Mesenchymal stem cell (in vitro differentiated cells and primary cell): ENCODE results near the gene UAP1L1.

Source experiments
- DNase-seq: peaks from one replicate; pipeline ENCODE4 v3.0.0-alpha.2; 2013
- H2AFZ ChIP-seq: one replicate; pipeline ENCODE4 v1.6.1; 2013; ENCODE audit warnings: low read depth, mild to moderate bottlenecking, control low read depth, inconsistent platforms, low read length, moderate library complexity
- H2AK5ac ChIP-seq: 2 replicates; pipeline ENCODE4 v1.6.1; 2013; ENCODE audit warnings: low read length, moderate library complexity, mild to moderate bottlenecking, inconsistent platforms; ENCODE audit not compliant: severe bottlenecking
- H2BK120ac ChIP-seq: one replicate; pipeline ENCODE4 v1.6.1; 2013; ENCODE audit warnings: low read depth, mild to moderate bottlenecking, inconsistent platforms, low read length, moderate library complexity
- H2BK12ac ChIP-seq, 2 experiments: one replicate each; pipeline ENCODE4 v1.6.1; 2013; ENCODE audit warnings: inconsistent platforms in 2 of 2, low read length in 2 of 2, mild to moderate bottlenecking in 2 of 2, moderate library complexity in 2 of 2, control low read depth in 1 of 2
- H2BK15ac ChIP-seq: one replicate; pipeline ENCODE4 v1.6.1; 2013; ENCODE audit warnings: mild to moderate bottlenecking, low read depth, inconsistent platforms; ENCODE audit not compliant: poor library complexity, severe bottlenecking
- H2BK5ac ChIP-seq: 2 replicates; pipeline ENCODE4 v1.6.1; 2013; ENCODE audit warnings: low read depth, mild to moderate bottlenecking, low read length, control low read depth, inconsistent platforms; ENCODE audit not compliant: poor library complexity, severe bottlenecking
- H3K14ac ChIP-seq, 2 experiments: one replicate each; pipeline ENCODE4 v1.6.1; 2013; ENCODE audit warnings: inconsistent platforms in 2 of 2, low read length in 2 of 2, control low read depth in 1 of 2, mild to moderate bottlenecking in 1 of 2, moderate library complexity in 1 of 2
- H3K18ac ChIP-seq, 2 experiments: one replicate each; pipeline ENCODE4 v1.6.1; 2013; ENCODE audit warnings: inconsistent platforms in 2 of 2, low read length in 2 of 2, control low read depth in 1 of 2, low read depth in 1 of 2, mild to moderate bottlenecking in 1 of 2
- H3K23ac ChIP-seq, 2 experiments: one replicate each; pipeline ENCODE4 v1.6.1; 2013; ENCODE audit warnings: inconsistent platforms in 2 of 2, low read length in 2 of 2, mild to moderate bottlenecking in 2 of 2, moderate library complexity in 2 of 2, control low read depth in 1 of 2
- H3K27ac ChIP-seq: 2 replicates; pipeline ENCODE4 v1.5.1; 2013; ENCODE audit warnings: mild to moderate bottlenecking, moderate library complexity, low read length, control low read depth, inconsistent platforms; ENCODE audit not compliant: poor library complexity, severe bottlenecking
- H3K27me3 ChIP-seq, 2 experiments: 2 replicates each; pipeline versions ENCODE4 v1.6.1 to v1.7.0; 2013; ENCODE audit warnings: low read length in 2 of 2, mild to moderate bottlenecking in 2 of 2, moderate library complexity in 2 of 2, control low read depth in 1 of 2, inconsistent platforms in 1 of 2; ENCODE audit not compliant: control insufficient read depth in 1 of 2, insufficient read depth in 1 of 2
- H3K36me3 ChIP-seq, 2 experiments: 2 replicates each; pipeline versions ENCODE4 v1.6.1 to v1.7.0; 2013; ENCODE audit warnings: low read length in 2 of 2, control low read depth in 1 of 2, inconsistent platforms in 1 of 2, low read depth in 1 of 2, mild to moderate bottlenecking in 1 of 2; ENCODE audit not compliant: insufficient read depth in 2 of 2, control insufficient read depth in 1 of 2
- H3K4ac ChIP-seq, 2 experiments: one replicate each; pipeline ENCODE4 v1.6.1; 2013; ENCODE audit warnings: inconsistent platforms in 2 of 2, low read length in 2 of 2, mild to moderate bottlenecking in 2 of 2, moderate library complexity in 2 of 2, control low read depth in 1 of 2, low read depth in 1 of 2
- H3K4me1 ChIP-seq: 2 replicates; pipeline ENCODE4 v1.6.1; 2013; ENCODE audit warnings: low read depth, low read length, control low read depth; ENCODE audit not compliant: control insufficient read depth, insufficient read depth
- H3K4me2 ChIP-seq: 2 replicates; pipeline ENCODE4 v1.6.1; 2013; ENCODE audit warnings: low read length, mild to moderate bottlenecking, inconsistent platforms; ENCODE audit not compliant: poor library complexity, severe bottlenecking
- H3K4me3 ChIP-seq, 2 experiments: 2 replicates each; pipeline versions ENCODE4 v1.5.1 to v1.7.0; 2013; ENCODE audit warnings: low read length in 2 of 2, mild to moderate bottlenecking in 2 of 2, control low read depth in 1 of 2, low read depth in 1 of 2; ENCODE audit not compliant: insufficient read depth in 1 of 2
- H3K79me1 ChIP-seq: replicated peaks from 2 replicates; pipeline ENCODE4 v1.6.1; 2013; ENCODE audit warnings: mild to moderate bottlenecking, control low read depth, low read length, inconsistent platforms; ENCODE audit not compliant: poor library complexity, severe bottlenecking
- H3K9ac ChIP-seq: 2 replicates; pipeline ENCODE4 v1.7.0; 2013; ENCODE audit warnings: mild to moderate bottlenecking, low read length, moderate library complexity
- H3K9me3 ChIP-seq: 2 replicates; pipeline ENCODE4 v1.7.0; 2013; ENCODE audit warnings: mild to moderate bottlenecking, low read length; ENCODE audit not compliant: control insufficient read depth
- H4K8ac ChIP-seq: one replicate; pipeline ENCODE4 v1.6.1; 2013; ENCODE audit warnings: inconsistent platforms, mild to moderate bottlenecking, low read length, moderate library complexity
- H4K91ac ChIP-seq: one replicate; pipeline ENCODE4 v1.6.1; 2013; ENCODE audit warnings: mild to moderate bottlenecking, low read length, inconsistent platforms
- WGBS: methylation state at CpG from one replicate; pipeline ENCODE4 v1.1.7; 2013; ENCODE audit warnings: mixed read lengths; 5-methylcytosine and 5-hydroxymethylcytosine counted together

Gene UAP1L1

GRCh38 chr9:137088121-137088520, 10.8 kb downstream of the UAP1L1 start:
- Histone ChIP-seq H3K18ac (no peak overlapping the region), H4K8ac (no peak overlapping the region), H4K91ac (no peak overlapping the region), H2AFZ (no peak overlapping the region), H3K4me2 (no peak overlapping the region), H3K4ac (no peak overlapping the region), H3K14ac (no peak overlapping the region), H3K36me3 (peaks cover 24 to 41% of the 10 kb centered on the region in 2 experiments), H3K9ac (peak overlapping the region; percentile 91), H3K9me3 (no peaks in the 10 kb centered on the region), H2BK15ac (no peak overlapping the region), H3K79me1 (peaks cover 43% of the 10 kb centered on the region), H3K4me1 (peaks cover 31% of the 10 kb centered on the region), H3K27me3 (no peaks in the 10 kb centered on the region), H3K4me3 (peak overlapping the region in 1 of 2 experiments; percentile 90), H2BK120ac (no peak overlapping the region), H2AK5ac (no peak overlapping the region), H3K23ac (no peak overlapping the region), H2BK5ac (no peak overlapping the region), H3K27ac (no peak overlapping the region), H2BK12ac (no peak overlapping the region)
- no peak for DNase-seq
- 98% methylated on average over 5 of the region's 5 CpGs for WGBS

GRCh38 chr9:137089232-137089947, 12.1 kb downstream of the UAP1L1 start:
- Histone ChIP-seq H4K8ac (no peak overlapping the region), H2BK12ac (no peak overlapping the region), H3K23ac (peak overlapping the region in 1 of 2 experiments; percentile 23), H2BK120ac (no peak overlapping the region), H3K9ac (peak overlapping the region; percentile 17), H3K79me1 (peaks cover 43% of the 10 kb centered on the region), H3K9me3 (no peaks in the 10 kb centered on the region), H3K18ac (no peak overlapping the region), H3K27me3 (no peaks in the 10 kb centered on the region), H2AK5ac (no peak overlapping the region), H3K4ac (no peak overlapping the region), H4K91ac (no peak overlapping the region), H3K14ac (no peak overlapping the region), H3K4me1 (peaks cover 21% of the 10 kb centered on the region), H2AFZ (no peak overlapping the region), H2BK15ac (no peak overlapping the region), H3K4me3 (no peak overlapping the region), H3K27ac (no peak overlapping the region), H3K36me3 (peaks cover 24 to 42% of the 10 kb centered on the region in 2 experiments), H3K4me2 (no peak overlapping the region), H2BK5ac (no peak overlapping the region)
- WGBS: 90% methylated on average over 11 of the region's 11 CpGs
- no peak for DNase-seq

GRCh38 chr9:137095664-137096517, 18.6 kb downstream of the UAP1L1 start:
- no peak overlapping the region for H3K9ac ChIP-seq
- no peak overlapping the region for H4K91ac ChIP-seq
- H3K79me1 ChIP-seq: peaks cover 36% of the 10 kb centered on the region
- DNase-seq: no peak
- H2BK15ac ChIP-seq: no peak overlapping the region
- H2BK5ac ChIP-seq: no peak overlapping the region
- H3K36me3 ChIP-seq: peaks cover 57 to 71% of the 10 kb centered on the region in 2 experiments
- no peak overlapping the region for H3K23ac ChIP-seq
- H3K4me1 ChIP-seq: peaks cover 2% of the 10 kb centered on the region
- no peak overlapping the region for H3K4me2 ChIP-seq
- no peak overlapping the region for H2BK12ac ChIP-seq
- no peaks in the 10 kb centered on the region for H3K27me3 ChIP-seq
- H2AK5ac ChIP-seq: no peak overlapping the region
- H2AFZ ChIP-seq: no peak overlapping the region
- no peak overlapping the region for H2BK120ac ChIP-seq
- no peak overlapping the region for H3K18ac ChIP-seq
- H3K14ac ChIP-seq: no peak overlapping the region
- no peak overlapping the region for H3K27ac ChIP-seq
- no peak overlapping the region for H4K8ac ChIP-seq
- H3K4me3 ChIP-seq: no peak overlapping the region
- no peak overlapping the region for H3K4ac ChIP-seq
- 91% methylated on average over 30 of the region's 30 CpGs for WGBS
- no peaks in the 10 kb centered on the region for H3K9me3 ChIP-seq
